Subcutaneous abdominal adipose tissue (tissue), 5 donors: Measurements from ENCODE around the gene ARHGEF10L.

ENCODE experiments used
- H3K27ac ChIP-seq: one replicate; pipeline ENCODE4 v1.7.0; 2013; ENCODE audit warnings: low read depth, mild to moderate bottlenecking, inconsistent platforms, low read length, moderate library complexity
- H3K27me3 ChIP-seq, 5 donors: one replicate each; pipeline ENCODE4 v1.7.0; 2013; ENCODE audit warnings: low read length in 5 of 5, inconsistent platforms in 1 of 5; ENCODE audit not compliant: control insufficient read depth in 5 of 5, insufficient read depth in 4 of 5
- H3K36me3 ChIP-seq, 5 donors: one replicate each; pipeline ENCODE4 v1.7.0; 2013; ENCODE audit warnings: low read length in 5 of 5; ENCODE audit not compliant: control insufficient read depth in 5 of 5, insufficient read depth in 5 of 5
- H3K4me1 ChIP-seq, 5 donors: one replicate each; pipeline ENCODE4 v1.7.0; 2013; ENCODE audit warnings: low read length in 5 of 5, mild to moderate bottlenecking in 3 of 5, moderate library complexity in 1 of 5; ENCODE audit not compliant: control insufficient read depth in 5 of 5, insufficient read depth in 5 of 5
- H3K4me3 ChIP-seq, 5 donors: one replicate each; pipeline ENCODE4 v1.7.0; 2013; ENCODE audit warnings: low read length in 5 of 5, low read depth in 1 of 5
- H3K9ac ChIP-seq, 5 donors: one replicate each; pipeline ENCODE4 v1.7.0; 2013; ENCODE audit warnings: low read length in 5 of 5, mild to moderate bottlenecking in 4 of 5, moderate library complexity in 3 of 5
- H3K9me3 ChIP-seq, 5 donors: one replicate each; pipeline ENCODE4 v1.7.0; 2013; ENCODE audit warnings: low read length in 5 of 5; ENCODE audit not compliant: control insufficient read depth in 5 of 5
- donor health status: healthy.
- donor health status: healthy.
- donor health status: healthy.
- donor health status: healthy.
- donor health status: healthy.

The ARHGEF10L gene

DNA sequence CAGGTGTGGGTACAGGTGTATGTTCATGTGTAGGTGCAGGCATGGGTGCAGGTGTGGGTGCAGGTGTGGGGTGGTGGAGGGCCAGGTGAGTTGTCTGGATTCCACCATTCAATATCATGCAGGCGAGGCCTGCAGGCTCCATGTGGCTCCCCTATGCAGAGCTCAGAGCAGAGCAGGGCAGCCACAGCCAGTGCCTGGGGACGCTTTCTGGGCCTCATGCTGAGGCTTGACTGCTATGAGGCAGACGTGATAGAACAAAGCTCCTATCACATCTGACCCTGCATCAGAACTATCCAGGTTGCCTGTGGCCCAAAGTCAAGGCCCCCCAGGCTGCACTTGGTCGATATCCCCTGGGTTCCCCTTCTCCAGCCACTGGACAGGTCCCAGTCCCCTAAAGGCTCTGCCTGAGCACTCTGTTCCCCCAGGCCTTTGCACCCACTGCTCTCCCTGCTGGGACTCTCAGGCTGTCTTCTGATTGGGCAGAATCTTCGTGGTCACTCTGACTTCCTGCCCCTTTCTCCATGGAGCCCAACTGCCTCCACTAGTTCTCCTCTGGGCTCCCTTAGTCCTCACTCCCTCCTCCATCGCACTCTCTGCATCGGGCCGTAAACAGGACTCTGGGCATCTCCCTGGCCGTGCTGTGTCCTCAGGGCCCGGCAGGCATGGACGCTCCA is 137.0 kb downstream of the ARHGEF10L start:
- Histone ChIP-seq H3K27ac (no peak overlapping the region), H3K4me1 (peaks cover 0 to 7% (median 0%) of the 10 kb centered on the region in 5 donors), H3K9ac (no peak overlapping the region), H3K9me3 (no peaks in the 10 kb centered on the region), H3K27me3 (no peaks in the 10 kb centered on the region), H3K36me3 (peaks cover 0 to 56% (median 19%) of the 10 kb centered on the region in 5 donors), H3K4me3 (no peak overlapping the region)

- Histone ChIP-seq H3K36me3 (peaks cover 0 to 67% (median 22%) of the 10 kb centered on the region in 5 donors), H3K9ac (no peak overlapping the region), H3K9me3 (no peaks in the 10 kb centered on the region), H3K4me3 (no peak overlapping the region), H3K4me1 (peaks cover 0 to 7% (median 0%) of the 10 kb centered on the region in 5 donors), H3K27ac (no peak overlapping the region), H3K27me3 (no peaks in the 10 kb centered on the region)
Observed at GRCh38 chr1:17678011-17678410, 138.5 kb downstream of the ARHGEF10L start.

DNA sequence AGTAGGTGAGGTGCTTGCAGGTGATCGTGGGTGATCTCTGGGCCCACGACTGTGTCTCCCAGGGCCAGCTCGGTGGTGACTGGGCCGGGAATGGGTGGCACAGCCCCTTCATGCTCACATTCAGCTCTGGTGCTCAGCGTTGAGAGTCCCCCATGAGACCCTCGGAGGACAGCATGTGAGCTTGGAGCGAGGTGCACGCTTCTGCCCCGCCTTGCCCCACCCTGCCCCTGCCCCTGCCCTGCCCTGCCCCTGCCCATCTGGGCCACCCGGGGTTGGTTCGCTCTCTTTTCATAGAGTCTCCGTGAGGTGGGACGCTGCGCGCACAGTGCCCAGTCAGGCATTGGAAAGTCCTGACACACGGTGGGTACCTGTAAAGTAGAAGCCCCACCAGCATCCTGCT is 140.4 kb downstream of the ARHGEF10L start:
- Histone ChIP-seq H3K4me1 (peaks cover 0 to 9% (median 7%) of the 10 kb centered on the region in 5 donors), H3K4me3 (no peak overlapping the region), H3K9me3 (no peaks in the 10 kb centered on the region), H3K9ac (no peak overlapping the region), H3K36me3 (peaks cover 0 to 70% (median 26%) of the 10 kb centered on the region in 5 donors), H3K27me3 (no peaks in the 10 kb centered on the region), H3K27ac (no peak overlapping the region)

DNA sequence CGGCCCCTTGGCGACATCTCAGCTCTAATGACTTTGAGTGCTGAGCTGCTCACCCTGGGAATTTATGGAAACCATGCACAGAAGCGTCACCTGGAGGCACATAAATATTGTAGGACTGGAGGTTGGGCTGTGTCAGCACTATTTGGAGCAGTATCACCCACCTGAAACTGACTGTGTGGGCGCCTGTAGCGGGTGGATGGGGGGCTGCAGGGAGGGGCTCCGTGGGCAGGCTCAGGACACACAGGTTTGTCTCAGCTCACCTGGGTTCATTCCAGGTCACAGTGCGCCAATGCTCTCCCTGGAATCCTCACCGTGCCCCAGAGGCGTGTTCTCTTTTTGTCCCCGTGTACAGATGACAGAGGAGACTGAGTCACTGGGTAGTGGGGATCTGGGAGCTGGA is 140.8 kb downstream of the ARHGEF10L start:
- peaks cover 0 to 9% (median 7%) of the 10 kb centered on the region in 5 donors for H3K4me1 ChIP-seq
- H3K9me3 ChIP-seq: no peaks in the 10 kb centered on the region
- H3K27me3 ChIP-seq: no peaks in the 10 kb centered on the region
- H3K9ac ChIP-seq: no peak overlapping the region
- H3K4me3 ChIP-seq: no peak overlapping the region
- H3K27ac ChIP-seq: no peak overlapping the region
- peaks cover 0 to 68% (median 27%) of the 10 kb centered on the region in 5 donors for H3K36me3 ChIP-seq

DNA sequence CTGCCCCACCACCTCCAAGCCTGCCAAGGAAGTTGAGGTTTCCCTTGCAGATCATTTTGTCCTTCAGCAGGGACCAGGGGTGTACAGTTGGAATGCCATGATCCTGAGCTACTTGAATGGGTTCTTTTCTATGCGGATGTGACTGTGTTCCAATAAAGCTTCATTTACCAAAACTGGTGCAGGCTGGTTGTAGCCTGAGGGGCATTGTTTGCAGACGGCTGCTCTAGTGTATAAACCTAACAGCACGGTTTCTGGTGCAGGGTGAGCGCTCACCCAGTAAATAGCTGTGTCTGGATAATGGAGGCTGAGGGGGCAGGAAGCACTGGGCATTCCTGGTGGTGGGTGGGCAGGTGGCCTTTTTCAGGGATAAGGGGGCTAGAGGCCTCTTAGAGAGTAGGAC is 142.9 kb downstream of the ARHGEF10L start:
- peaks cover 0 to 67% (median 23%) of the 10 kb centered on the region in 5 donors for H3K36me3 ChIP-seq

GRCh38 chr1:17683598-17683997 is 144.1 kb downstream of the ARHGEF10L start:
- Histone ChIP-seq H3K4me1 (peaks cover 0 to 22% (median 17%) of the 10 kb centered on the region in 5 donors), H3K9ac (no peak overlapping the region), H3K27me3 (no peaks in the 10 kb centered on the region), H3K9me3 (no peaks in the 10 kb centered on the region), H3K36me3 (peaks cover 0 to 71% (median 34%) of the 10 kb centered on the region in 5 donors), H3K4me3 (no peak overlapping the region), H3K27ac (no peak overlapping the region)

More for the DNA sequence above, 142.9 kb downstream of the ARHGEF10L start:
- Histone ChIP-seq H3K27me3 (no peaks in the 10 kb centered on the region), H3K27ac (no peak overlapping the region), H3K4me3 (no peak overlapping the region), H3K4me1 (peaks cover 0 to 20% (median 17%) of the 10 kb centered on the region in 5 donors), H3K9me3 (no peaks in the 10 kb centered on the region), H3K9ac (no peak overlapping the region)

DNA sequence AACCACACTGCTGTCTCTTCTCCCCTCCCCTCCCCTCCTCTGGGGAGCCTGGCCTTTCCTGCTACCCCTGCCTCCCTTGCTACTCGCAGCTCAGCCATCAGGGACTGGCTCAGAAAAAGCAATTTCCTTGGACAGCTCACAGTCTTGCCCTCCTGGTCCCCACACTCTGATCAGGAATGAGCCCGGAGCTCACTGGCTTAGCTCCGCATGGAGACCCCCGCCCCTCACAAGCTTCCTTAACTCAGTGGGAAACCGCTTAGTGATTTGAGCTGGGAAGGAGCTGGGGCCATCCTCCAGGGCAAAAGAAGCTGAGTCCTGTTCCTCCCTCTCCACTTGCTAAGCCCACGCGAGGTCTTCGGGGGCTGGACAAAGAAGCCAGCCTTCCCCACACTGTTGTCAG is 145.3 kb downstream of the ARHGEF10L start:
- Histone ChIP-seq H3K27me3 (no peaks in the 10 kb centered on the region), H3K36me3 (peaks cover 0 to 67% (median 36%) of the 10 kb centered on the region in 5 donors), H3K4me1 (peaks cover 0 to 22% (median 17%) of the 10 kb centered on the region in 5 donors)

GRCh38 chr1:17686258-17686657 is 146.8 kb downstream of the ARHGEF10L start:
- H3K27me3 ChIP-seq: no peaks in the 10 kb centered on the region
- H3K4me3 ChIP-seq: no peak overlapping the region
- peaks cover 0 to 2% (median 0%) of the 10 kb centered on the region in 5 donors for H3K9me3 ChIP-seq
- peaks cover 0 to 22% (median 17%) of the 10 kb centered on the region in 5 donors for H3K4me1 ChIP-seq
- H3K27ac ChIP-seq: no peak overlapping the region
- peaks cover 0 to 66% (median 41%) of the 10 kb centered on the region in 5 donors for H3K36me3 ChIP-seq
- H3K9ac ChIP-seq: no peak overlapping the region

More for the DNA sequence above, 145.3 kb downstream of the ARHGEF10L start:
- Histone ChIP-seq H3K4me3 (no peak overlapping the region), H3K9ac (no peak overlapping the region), H3K9me3 (no peaks in the 10 kb centered on the region), H3K27ac (no peak overlapping the region)

DNA sequence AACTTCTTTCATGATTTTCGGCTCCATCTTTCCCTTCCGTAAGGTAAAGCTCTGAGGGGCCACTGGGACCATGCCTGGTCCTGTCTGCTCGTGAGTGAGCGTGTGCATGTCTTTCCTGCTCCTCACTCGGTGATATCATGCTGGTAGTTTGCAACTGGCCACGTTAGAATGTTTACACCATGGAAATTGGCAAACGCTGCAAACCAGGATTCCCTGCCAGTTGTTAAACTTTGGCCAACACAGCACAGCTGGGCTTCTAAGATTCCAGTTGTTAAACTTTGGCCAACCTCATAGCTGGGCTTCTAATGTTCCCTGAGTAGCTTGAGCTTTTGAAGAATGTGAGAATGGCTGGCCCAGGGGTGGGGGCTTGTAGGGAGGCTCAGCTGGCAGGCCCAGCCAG is 147.6 kb downstream of the ARHGEF10L start:
- Histone ChIP-seq H3K27ac (no peak overlapping the region), H3K4me3 (no peak overlapping the region), H3K9me3 (peaks cover 0 to 2% (median 0%) of the 10 kb centered on the region in 5 donors), H3K27me3 (no peaks in the 10 kb centered on the region), H3K36me3 (peaks cover 0 to 66% (median 42%) of the 10 kb centered on the region in 5 donors), H3K4me1 (peaks cover 0 to 22% (median 17%) of the 10 kb centered on the region in 5 donors), H3K9ac (no peak overlapping the region)

DNA sequence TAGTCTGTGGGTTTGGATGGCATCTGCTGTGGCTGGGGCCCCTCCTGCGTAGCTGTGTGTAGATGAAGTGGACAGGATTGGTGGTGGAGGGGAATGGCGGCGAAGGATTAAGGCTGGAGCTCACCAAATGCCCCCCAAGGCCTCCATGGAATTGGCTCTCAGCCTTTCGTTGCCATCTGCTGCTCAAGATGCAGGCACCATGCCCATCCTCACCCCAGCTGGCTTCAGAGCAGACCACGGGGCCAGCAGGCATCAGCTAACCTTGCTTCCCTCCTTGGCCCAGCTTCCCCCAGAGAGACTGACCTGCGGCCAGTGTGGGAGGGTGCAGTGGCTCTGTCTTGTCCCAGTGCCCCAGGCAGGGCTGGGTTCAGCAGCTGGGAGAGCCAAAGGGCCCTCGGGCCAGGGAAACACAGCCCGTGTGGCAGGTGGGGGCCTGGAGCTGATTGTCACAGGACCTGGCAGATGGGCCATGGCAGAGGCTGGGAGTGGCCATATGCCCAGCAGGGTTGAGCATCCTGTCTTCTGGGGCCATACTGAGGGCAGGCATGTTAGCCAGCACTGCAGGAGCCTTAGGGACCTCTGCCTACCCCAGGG is 148.8 kb downstream of the ARHGEF10L start:
- H3K27me3 ChIP-seq: no peaks in the 10 kb centered on the region
- peaks cover 0 to 2% (median 0%) of the 10 kb centered on the region in 5 donors for H3K9me3 ChIP-seq
- H3K9ac ChIP-seq: no peak overlapping the region
- no peak overlapping the region for H3K27ac ChIP-seq
- H3K4me1 ChIP-seq: peaks cover 0 to 20% (median 16%) of the 10 kb centered on the region in 5 donors
- no peak overlapping the region for H3K4me3 ChIP-seq
- peaks cover 0 to 70% (median 53%) of the 10 kb centered on the region in 5 donors for H3K36me3 ChIP-seq
